ENCODE data around the gene RAD23B. TPM values are rescaled to one million over a fixed set of nuclear protein-coding genes. Genes with fewer than 3 reads are reported as not detected.
"Not testable (repeated sequence)": the region's sequence is repeated elsewhere in the genome, so short reads cannot be mapped to it uniquely, and the experiment has no call there.

Gene RAD23B
- total RNA-seq, 1 donor from 2014 or later: 110 TPM

DNA sequence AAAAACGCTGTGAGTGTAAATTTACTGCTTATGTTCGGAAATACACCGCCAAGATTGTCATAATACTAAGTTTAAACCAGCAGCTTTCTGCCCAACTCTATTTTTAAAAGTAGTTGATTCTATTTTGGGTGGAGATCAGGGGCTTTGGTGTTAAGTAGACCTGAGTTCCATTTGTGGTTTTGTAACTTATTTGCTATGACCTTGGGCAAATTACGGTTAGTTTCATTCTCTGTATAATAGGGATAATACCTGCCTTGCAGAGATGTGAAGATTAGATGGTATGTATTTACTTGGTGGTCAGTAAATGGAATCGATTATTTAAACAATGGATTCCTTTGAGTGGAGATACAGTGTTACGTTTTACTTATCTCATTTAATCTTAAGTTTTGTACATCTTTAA is 1.6 kb downstream of the RAD23B start:
- DNase-seq (ENCODE audit: missing footprints) (no peak), ATAC-seq (no peak)
- intact Hi-C loops (cut with DNase I): no loop called here

DNA sequence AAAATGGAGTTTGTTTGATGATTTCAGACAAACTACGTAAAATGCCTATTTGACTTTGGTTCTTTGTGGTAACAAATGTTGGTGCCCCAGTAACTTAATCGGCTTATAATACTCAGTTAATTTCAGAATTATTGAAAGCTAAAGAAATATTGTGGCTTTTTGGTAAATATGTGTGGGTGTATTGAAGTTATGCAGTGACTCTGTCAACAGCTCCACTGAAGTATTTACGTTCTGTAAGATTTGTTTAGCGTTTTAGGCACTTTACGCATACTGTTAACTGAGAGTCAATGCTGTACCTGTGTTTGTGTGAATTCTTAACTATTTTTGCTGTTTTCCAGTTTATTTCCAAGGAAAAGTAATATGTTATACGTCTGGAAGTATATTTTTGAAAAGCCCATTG is 2.2 kb downstream of the RAD23B start:
- intact Hi-C loops (cut with DNase I): no loop called here
- DNase-seq (ENCODE audit: missing footprints) (no peak), ATAC-seq (no peak)

DNA sequence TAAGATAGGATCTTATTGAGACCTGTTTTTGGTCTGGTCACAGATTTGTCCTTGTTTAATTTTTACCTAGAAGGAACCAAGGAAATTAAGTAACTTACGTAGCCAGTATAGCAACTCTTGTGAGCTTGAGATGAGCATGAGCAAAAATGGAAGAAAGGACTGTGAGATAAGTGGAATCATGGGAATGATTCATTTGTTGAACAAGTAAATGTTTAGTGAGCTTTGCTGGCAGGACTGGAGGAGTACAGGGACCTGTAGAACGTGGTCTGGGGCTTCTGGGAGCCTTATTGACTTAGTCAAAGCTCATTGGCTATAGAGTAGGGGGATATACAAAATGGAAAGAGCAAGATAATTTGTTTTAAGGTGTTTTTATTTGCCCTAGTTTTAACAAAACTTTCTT is 3.0 kb downstream of the RAD23B start:
- intact Hi-C loops (cut with DNase I): no loop called here
- no peak for DNase-seq (ENCODE audit: missing footprints)
- ATAC-seq: no peak

DNA sequence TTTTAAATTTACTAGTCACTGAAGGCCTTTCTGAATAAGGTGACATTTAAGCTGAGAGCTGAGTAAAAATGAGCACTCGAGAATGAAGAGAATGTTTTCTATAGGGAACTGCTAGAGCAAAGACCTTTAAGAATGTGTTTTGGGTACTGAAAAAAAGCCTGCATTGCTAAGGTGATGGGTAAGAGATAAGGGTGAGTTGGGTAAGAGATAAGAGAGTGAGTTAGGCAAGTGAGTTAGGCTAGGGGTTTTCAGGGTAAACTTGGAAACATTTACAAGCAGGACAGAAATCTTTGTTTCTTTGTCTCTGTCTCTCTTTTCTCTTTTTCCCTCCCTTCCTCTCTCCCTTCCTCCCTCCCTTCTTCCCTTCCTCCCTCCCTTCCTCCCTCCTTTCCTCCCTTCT is 5.6 kb downstream of the RAD23B start:
- DNase-seq (ENCODE audit: missing footprints) (no peak), ATAC-seq (no peak)
- intact Hi-C loops (cut with DNase I): no loop called here

DNA sequence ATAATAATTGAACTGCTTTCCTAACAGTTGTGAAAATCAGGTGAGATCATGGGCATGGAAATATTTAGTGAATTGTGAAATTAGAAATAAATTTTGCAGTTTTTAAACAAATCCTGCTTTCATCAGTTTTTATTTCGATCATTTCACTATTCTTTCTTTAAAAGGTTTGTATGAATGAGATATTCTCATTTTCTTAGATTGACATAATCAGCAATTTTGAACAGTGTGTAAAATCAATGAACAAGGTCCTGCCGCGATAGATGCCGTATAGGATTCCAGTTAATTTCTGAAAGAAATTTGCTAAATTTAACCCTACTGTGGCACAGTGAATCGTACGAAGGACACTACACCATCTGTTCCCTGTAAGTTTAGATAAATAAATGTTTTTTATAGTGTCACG is 7.5 kb downstream of the RAD23B start:
- no peak for DNase-seq (ENCODE audit: missing footprints)
- ATAC-seq: no peak
- intact Hi-C loops (cut with DNase I): no loop called here

DNA sequence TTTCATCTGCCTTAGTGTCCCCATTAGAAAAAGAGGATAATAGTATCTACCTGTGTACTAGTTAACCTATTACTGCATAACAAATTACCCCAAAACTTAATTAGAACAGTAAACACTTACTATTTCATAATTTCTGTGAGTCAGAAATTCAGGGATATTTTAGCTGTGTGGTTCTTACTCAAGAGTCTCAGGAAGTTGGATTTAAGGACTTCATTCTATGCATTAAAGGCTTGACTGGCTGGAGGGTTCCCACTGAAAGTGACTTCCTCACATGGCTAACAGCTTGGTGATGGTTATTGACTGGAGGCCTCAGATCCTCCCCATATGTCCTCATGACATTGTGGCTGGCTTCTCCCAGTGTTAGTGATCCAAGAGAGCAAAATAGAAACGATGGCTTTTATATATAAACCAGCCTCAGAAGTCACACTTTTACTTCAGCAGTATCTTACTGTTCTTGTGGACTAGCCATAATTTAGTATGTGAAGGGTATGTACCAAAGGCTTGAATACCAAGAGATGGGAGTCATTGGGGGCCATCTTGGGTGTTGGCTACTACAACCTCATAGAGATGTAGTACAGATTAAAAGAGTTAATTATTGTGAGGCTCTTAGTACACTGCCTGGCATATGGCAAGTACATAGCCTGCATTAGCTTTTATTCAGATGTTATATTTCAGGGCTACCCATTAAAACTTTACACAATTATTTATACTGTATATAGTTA is 9.9 kb downstream of the RAD23B start:
- ATAC-seq (no peak), DNase-seq (ENCODE audit: missing footprints) (no peak)
- intact Hi-C loops (cut with DNase I): no loop called here

DNA sequence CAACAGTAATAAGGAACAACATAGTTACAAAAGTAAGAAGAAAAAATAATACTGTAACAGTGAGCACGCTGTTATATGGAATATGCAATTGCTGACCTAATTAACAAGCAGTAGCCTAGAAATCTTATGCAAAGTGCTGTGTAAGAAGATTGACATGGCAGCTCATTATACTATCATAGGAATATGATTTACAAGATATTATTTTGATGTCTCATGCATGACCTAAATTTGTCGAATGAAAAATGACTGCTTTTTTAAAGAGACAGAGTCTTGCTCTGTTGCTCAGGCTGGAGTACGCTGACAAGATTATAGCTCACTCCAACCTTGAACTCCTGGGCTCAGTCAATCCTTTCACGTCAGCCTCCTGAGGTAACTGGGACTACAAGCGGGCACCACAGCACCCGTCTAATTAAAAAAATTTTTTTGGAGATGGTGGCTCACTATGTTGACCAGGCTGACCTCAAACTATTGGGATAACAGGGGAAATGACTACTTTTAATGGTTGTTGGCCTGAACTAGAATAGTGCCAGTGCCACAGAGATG is 10.5 kb downstream of the RAD23B start:
- ATAC-seq: no peak
- no peak for DNase-seq (ENCODE audit: missing footprints)
- intact Hi-C loops (cut with DNase I): no loop called here

DNA sequence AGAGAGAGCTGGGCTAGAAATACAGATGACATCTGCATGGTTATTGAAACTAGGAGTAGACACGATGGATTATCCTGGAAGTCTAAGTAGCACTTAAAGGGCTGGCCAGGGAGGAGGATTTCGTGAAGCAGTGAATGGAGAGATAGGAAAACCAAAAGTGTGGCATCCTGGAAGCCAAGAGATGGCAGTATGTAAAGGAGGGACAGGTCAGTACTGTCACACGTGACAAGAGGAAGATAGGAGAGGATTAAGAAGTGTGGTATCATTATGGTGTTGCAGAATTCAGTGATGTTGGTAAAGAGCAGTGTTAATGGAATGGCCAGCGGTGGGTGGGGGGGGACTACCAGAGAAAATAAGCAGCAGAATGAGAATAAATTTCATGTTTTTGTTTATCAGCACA is 11.7 kb downstream of the RAD23B start:
- no peak for ATAC-seq
- intact Hi-C loops (cut with DNase I): no loop called here

DNA sequence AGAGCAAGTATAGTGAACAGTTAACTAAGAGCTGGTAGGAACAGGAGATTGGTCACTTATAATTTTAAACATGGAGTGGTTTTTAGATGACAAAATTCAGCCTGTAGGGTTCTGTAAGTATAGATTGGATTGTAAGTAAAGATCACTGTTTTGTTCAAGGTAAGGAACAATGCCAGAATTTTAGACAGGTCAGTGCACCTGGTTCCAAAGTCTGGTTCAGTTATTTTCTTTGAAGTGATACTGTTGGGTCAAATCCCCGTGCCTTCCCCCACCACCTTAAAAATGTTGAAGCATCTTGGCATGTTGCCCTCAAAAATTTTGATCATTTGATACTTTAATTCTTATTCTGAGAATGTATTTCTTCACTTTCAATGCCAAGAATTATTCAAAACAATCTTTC is 12.9 kb downstream of the RAD23B start:
- ATAC-seq: no peak
- DNase-seq (ENCODE audit: missing footprints): no peak
- intact Hi-C loops (cut with DNase I): no loop called here

More for the DNA sequence above, 11.7 kb downstream of the RAD23B start:
- no peak for DNase-seq (ENCODE audit: missing footprints)

DNA sequence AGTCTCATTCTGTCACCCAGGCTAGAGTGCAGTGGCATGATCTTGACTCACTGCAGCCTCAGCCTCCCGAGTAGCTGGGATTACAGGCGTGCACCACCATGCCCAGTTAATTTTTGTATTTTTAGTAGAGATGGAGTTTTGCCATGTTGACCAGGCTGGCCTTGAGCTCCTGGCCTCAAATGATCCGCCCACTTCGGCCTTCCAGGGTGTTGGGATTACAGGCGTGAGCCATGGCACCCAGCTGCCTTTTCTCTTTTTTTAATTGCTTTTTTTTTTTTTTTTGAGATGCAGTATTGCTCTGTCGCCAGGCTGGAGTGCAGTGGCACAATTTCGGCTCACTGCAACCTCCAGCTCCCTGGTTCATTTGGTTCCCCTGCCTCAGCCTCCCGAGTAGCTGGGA is 13.5 kb downstream of the RAD23B start:
- intact Hi-C loops (cut with DNase I); DNase-seq (ENCODE audit: missing footprints); ATAC-seq: not testable (repeated sequence)

DNA sequence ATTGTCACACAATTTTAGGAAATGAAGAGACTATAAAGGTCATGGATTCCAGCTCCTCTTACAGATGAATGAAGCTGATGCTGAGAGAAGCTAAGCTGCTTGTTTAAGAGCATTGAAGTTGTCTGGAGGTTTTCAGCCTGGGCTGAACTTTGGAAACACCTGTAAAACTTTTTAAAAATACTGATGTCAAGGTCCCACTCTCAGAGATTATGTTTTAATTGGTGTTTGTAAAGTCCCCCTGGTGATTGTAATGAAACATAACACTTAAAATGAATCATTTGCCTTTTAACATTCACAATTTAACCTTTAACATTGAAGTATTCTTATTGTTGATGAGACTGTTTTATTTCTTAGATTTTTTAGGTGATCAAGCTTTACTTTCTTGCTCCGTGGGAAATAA is 16.4 kb downstream of the RAD23B start:
- intact Hi-C loops (cut with DNase I): no loop called here
- ATAC-seq (no peak), DNase-seq (ENCODE audit: missing footprints) (no peak)

DNA sequence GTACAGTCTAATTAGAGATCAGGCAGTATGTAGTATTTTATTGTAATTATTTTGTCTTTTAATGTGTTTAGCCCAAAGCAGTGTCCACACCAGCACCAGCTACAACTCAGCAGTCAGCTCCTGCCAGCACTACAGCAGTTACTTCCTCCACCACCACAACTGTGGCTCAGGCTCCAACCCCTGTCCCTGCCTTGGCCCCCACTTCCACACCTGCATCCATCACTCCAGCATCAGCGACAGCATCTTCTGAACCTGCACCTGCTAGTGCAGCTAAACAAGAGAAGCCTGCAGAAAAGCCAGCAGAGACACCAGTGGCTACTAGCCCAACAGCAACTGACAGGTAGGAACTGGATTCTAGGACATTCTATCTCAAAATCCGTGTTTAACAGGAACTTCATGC is 23.2 kb downstream of the RAD23B start:
- no peak for ATAC-seq
- intact Hi-C loops (cut with DNase I): no loop called here
- DNase-seq (ENCODE audit: missing footprints): no peak

DNA sequence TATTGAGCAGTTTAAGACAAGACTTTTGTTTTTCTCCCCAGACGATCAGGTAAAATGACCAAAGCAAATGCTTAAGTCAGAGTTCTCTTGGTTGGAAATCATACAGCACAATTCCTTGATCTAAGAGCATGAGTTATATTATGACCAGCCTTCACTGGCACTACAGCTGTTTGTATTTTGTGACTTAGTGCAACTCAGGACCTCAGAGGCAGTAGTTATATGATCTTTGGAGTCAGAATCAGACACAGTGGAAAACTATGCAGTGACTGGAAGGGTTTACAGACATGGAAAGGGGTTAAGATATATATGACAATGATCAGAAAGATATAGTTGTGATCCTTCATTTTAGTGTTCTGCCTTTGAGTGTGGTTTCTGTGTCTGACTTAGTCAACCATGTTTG is 24.3 kb downstream of the RAD23B start:
- intact Hi-C loops (cut with DNase I): no loop called here
- no peak for DNase-seq (ENCODE audit: missing footprints)
- ATAC-seq: no peak

DNA sequence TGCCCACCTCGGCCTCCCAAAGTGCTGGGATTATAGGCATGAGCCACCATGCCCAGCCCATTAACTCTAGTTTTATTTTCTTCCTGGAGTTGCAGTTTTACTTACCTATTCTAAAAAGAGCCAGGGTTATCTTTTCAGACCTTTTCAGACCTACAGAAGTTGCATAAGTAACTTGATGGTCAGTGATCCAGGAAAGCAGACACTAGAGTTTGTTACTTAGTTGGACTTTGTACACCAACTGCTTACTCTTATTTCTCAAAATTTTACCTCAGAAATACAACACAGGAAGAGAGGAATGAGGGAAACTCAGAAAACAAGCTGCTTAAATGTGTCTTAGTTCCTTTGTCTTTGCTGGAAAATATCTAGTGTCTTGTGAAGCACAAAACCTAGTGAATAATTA is 25.4 kb downstream of the RAD23B start:
- ATAC-seq (no peak), DNase-seq (ENCODE audit: missing footprints) (no peak)
- intact Hi-C loops (cut with DNase I): no loop called here

DNA sequence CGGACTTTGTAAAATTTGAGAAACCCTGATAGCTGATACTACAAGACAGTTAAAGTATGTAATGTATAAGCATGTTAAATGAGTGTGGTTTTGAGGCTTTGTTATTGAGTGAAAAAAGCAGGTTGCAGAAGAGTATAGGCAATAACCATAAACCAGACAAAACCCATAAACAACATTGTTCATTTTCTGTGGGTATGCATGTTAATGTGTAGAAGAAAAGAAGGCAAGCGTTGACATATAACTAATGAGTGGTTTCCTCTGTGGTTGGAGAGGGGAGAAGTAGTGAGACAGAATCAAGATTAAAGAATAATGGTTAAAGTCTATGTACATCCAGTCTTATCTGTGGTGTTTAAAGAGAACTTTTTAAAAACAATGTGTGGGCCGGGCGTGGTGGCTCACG is 26.2 kb downstream of the RAD23B start:
- intact Hi-C loops (cut with DNase I): no loop called here
- ATAC-seq (no peak), DNase-seq (ENCODE audit: missing footprints) (no peak)

DNA sequence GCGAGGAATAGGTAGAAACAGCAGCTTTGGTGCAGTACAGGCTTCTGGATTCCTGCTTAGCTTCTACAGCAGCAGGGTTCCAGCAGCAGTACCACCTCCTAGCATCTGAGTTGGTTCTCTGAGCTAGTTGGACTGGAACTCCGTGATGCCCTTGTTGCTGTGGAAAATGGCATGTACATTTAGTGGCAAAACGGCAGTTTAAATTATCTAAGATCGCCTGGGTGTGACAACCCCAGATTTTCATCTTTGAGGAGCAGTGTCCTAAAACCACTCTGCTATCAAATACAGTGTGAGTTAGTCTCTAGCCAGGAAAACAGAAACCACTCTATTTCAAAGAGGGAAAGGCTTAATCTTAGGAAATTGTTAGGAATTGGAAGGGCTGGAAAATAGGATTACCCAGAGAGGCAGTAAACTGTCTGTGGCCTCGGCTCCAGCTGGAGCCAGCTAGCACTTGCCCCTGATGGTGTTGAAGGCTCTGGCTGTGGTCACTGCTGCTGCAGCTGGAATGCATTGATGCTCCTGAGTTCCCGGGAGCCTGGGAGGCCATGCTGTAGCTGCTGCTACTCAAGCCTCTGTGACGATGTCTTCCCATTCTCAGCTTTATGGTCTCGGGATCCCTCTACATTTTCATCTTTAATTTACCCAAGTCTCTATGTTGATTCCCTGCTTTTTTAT is 29.4 kb downstream of the RAD23B start:
- intact Hi-C loops (cut with DNase I): no loop called here
- ATAC-seq (peak; percentile 86), DNase-seq (ENCODE audit: missing footprints) (no peak)

DNA sequence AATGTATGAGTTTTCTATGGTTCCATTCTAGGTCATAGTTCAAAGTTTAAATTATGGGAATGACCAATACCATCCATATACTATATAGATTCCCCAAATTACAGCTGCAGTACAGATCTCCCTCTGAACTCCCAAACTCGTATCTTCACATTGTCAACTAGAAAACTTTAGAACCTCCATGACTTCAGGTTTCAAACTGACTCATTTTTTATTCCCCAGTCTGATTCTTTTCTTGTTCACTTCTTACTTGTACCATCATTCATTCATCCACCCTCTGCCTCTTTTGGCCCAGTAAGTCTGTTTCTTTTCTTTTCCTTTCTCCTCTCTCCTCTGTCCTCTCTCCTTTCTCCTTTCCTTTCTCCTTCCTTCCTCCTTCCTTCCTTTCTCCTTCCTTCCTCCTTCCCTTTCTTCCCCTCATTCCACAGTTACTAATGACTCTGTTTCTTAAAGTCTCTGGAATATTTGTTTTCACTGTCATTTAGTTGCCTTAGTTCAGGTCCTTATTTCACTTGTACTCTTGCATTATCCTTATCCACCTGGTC is 30.5 kb downstream of the RAD23B start:
- intact Hi-C loops (cut with DNase I): no loop called here
- DNase-seq (ENCODE audit: missing footprints) (no peak), ATAC-seq (no peak)

DNA sequence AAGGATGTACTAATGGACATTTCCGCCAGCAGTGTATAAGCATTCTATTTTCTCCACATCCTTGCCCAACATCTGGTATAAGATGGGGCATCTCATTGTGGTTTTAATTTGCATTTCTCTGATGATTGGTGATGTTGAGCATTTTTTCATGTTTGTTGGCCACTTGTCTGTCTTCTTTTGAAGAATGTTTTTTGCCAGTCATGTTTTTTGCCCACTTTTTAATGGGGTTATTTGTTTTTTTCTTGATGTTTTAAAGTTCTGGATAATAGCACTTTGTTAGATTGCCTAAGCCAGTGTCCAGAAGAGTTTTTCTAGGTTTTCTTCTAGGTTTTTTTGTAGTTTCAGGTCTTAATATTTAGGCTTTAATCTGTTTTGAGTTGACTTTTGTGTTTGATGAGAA is 31.7 kb downstream of the RAD23B start:
- DNase-seq (ENCODE audit: missing footprints) (no peak), ATAC-seq (no peak)
- intact Hi-C loops (cut with DNase I): no loop called here

DNA sequence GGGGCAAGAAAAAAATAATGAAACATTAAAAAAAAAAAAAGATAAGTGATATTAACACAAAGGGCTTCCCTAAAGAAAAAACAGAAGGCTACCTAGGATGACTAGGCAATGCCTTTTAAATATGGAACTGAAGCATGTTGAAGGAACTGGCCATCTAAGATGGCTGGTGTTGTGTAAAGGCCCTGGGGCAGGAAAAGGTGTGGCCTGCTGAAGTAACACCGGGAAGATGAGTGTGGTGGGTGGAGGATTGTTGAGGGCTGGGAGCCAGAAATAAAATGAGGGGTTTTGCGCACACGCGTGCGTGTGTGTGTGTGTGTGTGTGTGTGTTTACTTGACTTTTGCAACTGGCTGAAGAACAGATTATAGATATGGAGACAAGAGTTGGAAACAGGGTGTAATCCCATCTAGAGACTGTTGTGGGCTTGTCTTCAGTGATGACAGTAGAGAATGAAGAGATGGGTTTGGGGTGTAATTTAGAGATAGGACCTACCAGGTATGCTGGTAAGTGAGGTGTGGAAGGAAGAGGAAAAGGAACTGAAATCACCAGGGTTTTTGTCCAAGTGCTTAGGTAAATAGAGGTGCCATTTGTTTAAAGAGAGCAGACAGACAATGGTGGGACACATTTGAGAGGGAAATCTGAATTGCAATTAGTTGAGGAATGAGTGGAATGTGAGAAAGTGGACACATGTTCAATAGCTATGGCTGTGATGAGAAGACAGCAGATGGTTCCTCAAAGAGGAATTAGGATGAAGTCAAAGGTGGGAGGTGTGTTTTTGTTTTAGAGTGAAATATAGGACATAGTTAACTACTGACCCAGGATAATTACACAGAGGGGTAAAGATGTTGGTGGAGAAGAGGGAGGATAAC is 33.9 kb downstream of the RAD23B start:
- DNase-seq (ENCODE audit: missing footprints) (no peak), ATAC-seq (no peak)
- intact Hi-C loops (cut with DNase I): no loop called here

Data from Right ventricle myocardium inferior (tissue), 1 donor.